SK-N-SH (cell line): ENCODE measurements around the gene TIMP2. TPM values are rescaled to one million over a fixed set of nuclear protein-coding genes. Genes with fewer than 3 reads are reported as not detected.

Experiments used
- CTCF ChIA-PET: fragments of 300-600, 350-600 bp; formaldehyde crosslinking; extraction: SDS; loops from one replicate; lab custom pipeline; 2021; lab: Yijun Ruan, JAX
- POLR2A ChIA-PET: fragments of 350-600 bp; sonication (Branson Sonifier 250); formaldehyde crosslinking; extraction: SDS; loops from one replicate; lab custom pipeline; 2020; ENCODE audit warnings: antibody characterized with exemption, inconsistent platforms; lab: Yijun Ruan, JAX
- DNase-seq: peaks from one replicate; pipeline ENCODE4 v3.0.0; 2012
- H2AFZ ChIP-seq: fragments of 200-600 bp; sonication (generic); 2 replicates; pipeline ENCODE4 v1.8.1; 2016; ENCODE audit warnings: antibody characterized with exemption, mild to moderate bottlenecking, low read depth
- H3F3A ChIP-seq: fragments of 200-600 bp; sonication (generic); replicated peaks from 2 replicates; pipeline ENCODE3; 2016; ENCODE audit warnings: antibody characterized with exemption, mild to moderate bottlenecking; ENCODE audit not compliant: insufficient read depth
- H3K27ac ChIP-seq, 2 experiments: fragments of 200-500 bp in 1 of 2; fragments of 200-600 bp in 1 of 2; sonication (Bioruptor generic) in 1 of 2; sonication (generic), shearing (Covaris generic) in 1 of 2; 2 replicates each; pipeline versions ENCODE4 v1.5.1 to v1.6.1; 2014 to 2016; ENCODE audit warnings: low read depth in 2 of 2, inconsistent platforms in 1 of 2, low read length in 1 of 2, mild to moderate bottlenecking in 1 of 2, mixed read lengths in 1 of 2
- H3K27me3 ChIP-seq: fragments of 200-600 bp; sonication (generic), shearing (Covaris generic); 2 replicates; pipeline ENCODE4 v1.6.1; 2016; ENCODE audit warnings: mixed run types; ENCODE audit not compliant: insufficient read depth
- H3K36me3 ChIP-seq, 2 experiments: fragments of 200-500 bp in 1 of 2; fragments of 200-600 bp in 1 of 2; sonication (Bioruptor generic) in 1 of 2; sonication (generic) in 1 of 2; replicated peaks in 1 of 2; 2 replicates each; pipeline versions ENCODE3 to v1.5.1; 2014 to 2016; ENCODE audit warnings: low read length in 1 of 2, mild to moderate bottlenecking in 1 of 2; ENCODE audit not compliant: insufficient read depth in 2 of 2, control insufficient read depth in 1 of 2
- H3K4me1 ChIP-seq, 2 experiments: fragments of 200-500 bp in 1 of 2; fragments of 200-600 bp in 1 of 2; sonication (Bioruptor generic) in 1 of 2; sonication (generic), shearing (Covaris generic) in 1 of 2; 2 replicates each; pipeline versions ENCODE4 v1.5.1 to v1.6.1; 2014 to 2016; ENCODE audit warnings: low read depth in 1 of 2, low read length in 1 of 2, mixed run types in 1 of 2; ENCODE audit not compliant: insufficient read depth in 2 of 2, control insufficient read depth in 1 of 2
- H3K4me2 ChIP-seq: fragments of 200-600 bp; sonication (generic), shearing (Covaris generic); 2 replicates; pipeline ENCODE4 v1.6.1; 2017; ENCODE audit warnings: mixed run types
- H3K4me3 ChIP-seq, 2 experiments: fragments of 200-500 bp in 1 of 2; fragments of 200-600 bp in 1 of 2; sonication (Bioruptor generic) in 1 of 2; sonication (generic), shearing (Covaris generic) in 1 of 2; 2 replicates each; pipeline versions ENCODE4 v1.5.1 to v1.8.1; 2014 to 2016; ENCODE audit warnings: low read depth in 2 of 2, inconsistent platforms in 1 of 2, low read length in 1 of 2, mild to moderate bottlenecking in 1 of 2, mixed read lengths in 1 of 2, moderate library complexity in 1 of 2
- H3K79me2 ChIP-seq: fragments of 200-600 bp; sonication (generic); 2 replicates; pipeline ENCODE4 v1.8.1; 2017; ENCODE audit warnings: mild to moderate bottlenecking; ENCODE audit not compliant: insufficient read depth
- H3K9ac ChIP-seq: fragments of 200-600 bp; sonication (generic); 2 replicates; pipeline ENCODE4 v1.6.1; 2017; ENCODE audit warnings: mixed run types
- H3K9me2 ChIP-seq: fragments of 200-600 bp; sonication (generic); 2 replicates; pipeline ENCODE4 v1.6.1; 2017; ENCODE audit warnings: mixed run types
- H3K9me3 ChIP-seq: fragments of 200-600 bp; sonication (generic); 2 replicates; pipeline ENCODE4 v1.6.1; 2017; ENCODE audit warnings: mixed run types, mild to moderate bottlenecking, moderate library complexity
- H4K20me1 ChIP-seq: fragments of 200-600 bp; sonication (generic); 2 replicates; pipeline ENCODE4 v1.6.1; 2017; ENCODE audit warnings: mild to moderate bottlenecking, mixed run types; ENCODE audit not compliant: insufficient read depth
- ELF1 ChIP-seq: IDR thresholded peaks from 2 replicates; pipeline ENCODE4 v1.4.0; 2012
- EP300 ChIP-seq, 2 experiments: IDR thresholded peaks; 2 replicates each; pipeline versions ENCODE4 v1.4.0 to v1.6.1; 2012; ENCODE audit warnings: borderline replicate concordance in 1 of 2, low read depth in 1 of 2, low read length in 1 of 2
- FOSL2 ChIP-seq: IDR thresholded peaks from 2 replicates; pipeline ENCODE4 v1.4.0; 2012; ENCODE audit warnings: low read depth, mild to moderate bottlenecking, moderate library complexity, borderline replicate concordance
- IRF3 ChIP-seq: fragments of 150-350 bp; IDR thresholded peaks from 2 replicates; pipeline ENCODE4 v1.6.1; 2016; ENCODE audit warnings: mild to moderate bottlenecking, low read depth, low read length
- JUND ChIP-seq: IDR thresholded peaks from 2 replicates; pipeline ENCODE4 v1.4.0; 2012
- NFIC ChIP-seq: IDR thresholded peaks from 2 replicates; pipeline ENCODE4 v1.4.0; 2012; ENCODE audit warnings: borderline replicate concordance
- REST ChIP-seq: IDR thresholded peaks from 2 replicates; pipeline ENCODE4 v1.6.1; 2012; ENCODE audit warnings: mild to moderate bottlenecking, low read depth, low read length, moderate library complexity
- RXRA ChIP-seq: IDR thresholded peaks from 2 replicates; pipeline ENCODE4 v1.4.0; 2012; ENCODE audit warnings: low read depth, mild to moderate bottlenecking, borderline replicate concordance
- TCF12 ChIP-seq: IDR thresholded peaks from 2 replicates; pipeline ENCODE4 v1.4.0; 2012
- TEAD4 ChIP-seq: IDR thresholded peaks from 2 replicates; pipeline ENCODE4 v1.4.0; 2012; ENCODE audit warnings: mild to moderate bottlenecking, borderline replicate concordance; ENCODE audit not compliant: insufficient read depth
- USF1 ChIP-seq: IDR thresholded peaks from 2 replicates; pipeline ENCODE4 v1.4.0; 2012; ENCODE audit warnings: low read depth, borderline replicate concordance
- WGBS: methylation state at CpG from one replicate; pipeline ENCODE4 v1.1.6; 2017; ENCODE audit warnings: low lambda C conversion rate; 5-methylcytosine and 5-hydroxymethylcytosine counted together
- polyA plus RNA-seq, 3 experiments: library from polyadenylated mRNA; depleted of rRNA; stranded (reverse); fragments of >200 nt; gene quantifications; 2 replicates each; pipeline ENCODE4 v1.2.3, GENCODE V29; 2012

TIMP2 gene
- polyA plus RNA-seq, 1 of the 3 experiments (the other 2 are of a cell fraction), result 441 TPM

- TF ChIP-seq EP300 (IDR thresholded peaks at IDR 0.05; ENCODE audit: borderline replicate concordance in 1 of 2, low read depth in 1 of 2, low read length in 1 of 2) (no peak), JUND (no peak), FOSL2 (no peak), TCF12 (no peak)
Observed at GRCh38 chr17:78872486-78872885, 52.7 kb downstream of the TIMP2 start (continued).

- DNase-seq, result no peak
- H3K27ac ChIP-seq, result no peak overlapping the region; a peak in 1 of 4 replicates
- no peak for TF ChIP-seq REST
- TF ChIP-seq TEAD4, result no peak
- TF ChIP-seq ELF1, result no peak
- TF ChIP-seq RXRA, result no peak
- TF ChIP-seq IRF3, result no peak
- no peak for TF ChIP-seq NFIC
- no peak for TF ChIP-seq USF1
- TF ChIP-seq TCF12, result no peak
- TF ChIP-seq, all 33 proteins: peak for 0
- Histone ChIP-seq H3K4me3 (no peak overlapping the region), H3K9ac (no peak overlapping the region), H3K9me2 (no peaks in the 10 kb centered on the region), H3K4me2 (no peak overlapping the region), H3K4me1 (peaks cover 24 to 33% of the 10 kb centered on the region in 2 experiments; a peak in 3 of 4 replicates), H2AFZ (no peak overlapping the region), H3K79me2 (peaks cover 67% of the 10 kb centered on the region), H3K27me3 (no peaks in the 10 kb centered on the region), H3K9me3 (no peaks in the 10 kb centered on the region), H3K36me3 (peaks cover 13 to 55% of the 10 kb centered on the region in 2 experiments), H3F3A (peaks cover 42% of the 10 kb centered on the region), H4K20me1 (peaks cover 4% of the 10 kb centered on the region; the same call in 1 of the 2 replicates)
- 89% methylated on average over 15 of the region's 15 CpGs for WGBS
- ChIA-PET POLR2A (no interaction called here), CTCF (interaction anchor here (6.3 kb wide), 1 partner anchor 101 kb away, joined by 53 read pairs; no protein-coding TSS in a partner anchor)
Observed at GRCh38 chr17:78870621-78871020, 54.6 kb downstream of the TIMP2 start.
